ENCODE data around the gene ATP9B. TPM values are rescaled to one million over a fixed set of nuclear protein-coding genes. Genes with fewer than 3 reads are reported as not detected.
"Not testable (repeated sequence)": the region's sequence is repeated elsewhere in the genome, so short reads cannot be mapped to it uniquely, and the experiment has no call there.

ATP9B gene
- total RNA-seq, 1 experiment from 2014 or later: 17.8 TPM

DNA sequence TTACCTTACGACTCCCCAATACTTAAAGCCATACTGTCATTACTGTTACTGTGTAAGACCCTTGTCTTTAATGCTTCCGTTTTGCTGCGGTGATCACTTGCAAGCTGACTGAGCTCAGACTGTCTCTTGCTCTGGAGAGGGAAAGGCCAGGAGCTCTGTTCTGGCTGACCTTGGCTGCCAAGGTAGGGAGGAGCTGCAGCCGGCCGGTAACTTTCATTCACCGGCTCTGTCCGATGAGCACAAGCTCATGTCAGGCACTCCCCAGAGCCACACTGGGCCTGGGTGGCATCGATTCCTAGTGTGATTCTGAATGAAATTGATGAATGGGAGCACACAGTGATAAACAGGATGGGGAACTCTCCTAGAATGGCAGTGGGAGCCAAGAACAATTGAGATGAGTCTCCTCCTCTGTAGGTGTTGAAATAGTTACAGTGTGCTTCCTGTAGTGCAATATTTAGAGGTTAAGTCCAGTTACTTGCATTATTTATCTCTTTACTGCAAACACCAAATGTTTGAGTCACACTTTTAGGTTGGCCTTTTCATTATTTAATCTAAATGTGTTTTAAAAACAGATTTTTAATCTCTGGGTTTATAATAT lies 100.9 kb downstream of the ATP9B start:
- H3K9ac ChIP-seq (ENCODE audit: low read length): no peak overlapping the region
- TF ChIP-seq YY1 (IDR thresholded peaks at IDR 0.05; ENCODE audit: extremely low read depth, insufficient replicate concordance, low read depth, low read length): no peak
- TF ChIP-seq, protein P1, sequence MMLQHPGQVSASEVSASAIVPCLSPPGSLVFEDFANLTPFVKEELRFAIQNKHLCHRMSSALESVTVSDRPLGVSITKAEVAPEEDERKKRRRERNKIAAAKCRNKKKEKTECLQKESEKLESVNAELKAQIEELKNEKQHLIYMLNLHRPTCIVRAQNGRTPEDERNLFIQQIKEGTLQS (IDR thresholded peaks at IDR 0.05): no peak
- TF ChIP-seq SIN3A (IDR thresholded peaks at IDR 0.05; ENCODE audit: low read depth): no peak
- RAD21 ChIA-PET (ENCODE audit: low non-redundant PET in 1 of 2, low total read pairs in 2 of 2, uncharacterized antibody in 2 of 2, unreplicated experiment in 2 of 2): no interaction called here
- H3K27me3 ChIP-seq (ENCODE audit: insufficient read depth, low read length): no peaks in the 10 kb centered on the region
- H3K9me2 ChIP-seq (ENCODE audit: insufficient read depth): no peaks in the 10 kb centered on the region
- no peaks in the 10 kb centered on the region for H3K36me3 ChIP-seq (ENCODE audit: control insufficient read depth in 1 of 2, insufficient read depth in 2 of 2, low read length in 2 of 2)
- CTCF ChIA-PET: no interaction called here
- DNase-seq (ENCODE audit: low read depth, low spot score) (no peak), ATAC-seq (no peak)
- H3K27ac ChIP-seq (ENCODE audit: low read depth, low read length): no peak overlapping the region
- no peaks in the 10 kb centered on the region for H4K20me1 ChIP-seq (ENCODE audit: insufficient read depth)
- H3K9me3 ChIP-seq (ENCODE audit: control insufficient read depth in 1 of 2, insufficient read depth in 1 of 2, low read depth in 1 of 2, low read length in 2 of 2): no peaks in the 10 kb centered on the region
- no TSS peak for BruUV-seq (replicated peaks)
- POLR2A ChIA-PET: no interaction called here
- intact Hi-C loops (cut with micrococcal nuclease): no loop called here
- H3K4me3 ChIP-seq (replicated peaks in 1 of 2; ENCODE audit: low read depth in 1 of 2, low read length in 2 of 2): no peak overlapping the region
- H3K4me1 ChIP-seq (ENCODE audit: control insufficient read depth in 1 of 2, insufficient read depth in 2 of 2, low read length in 2 of 2): no peaks in the 10 kb centered on the region
- H3K4me2 ChIP-seq (ENCODE audit: low read length): no peak overlapping the region
- no peaks in the 10 kb centered on the region for H3K79me2 ChIP-seq (ENCODE audit: insufficient read depth, low read length)
- no peak overlapping the region for H2AFZ ChIP-seq (ENCODE audit: low read depth, low read length, poor library complexity, severe bottlenecking)

DNA sequence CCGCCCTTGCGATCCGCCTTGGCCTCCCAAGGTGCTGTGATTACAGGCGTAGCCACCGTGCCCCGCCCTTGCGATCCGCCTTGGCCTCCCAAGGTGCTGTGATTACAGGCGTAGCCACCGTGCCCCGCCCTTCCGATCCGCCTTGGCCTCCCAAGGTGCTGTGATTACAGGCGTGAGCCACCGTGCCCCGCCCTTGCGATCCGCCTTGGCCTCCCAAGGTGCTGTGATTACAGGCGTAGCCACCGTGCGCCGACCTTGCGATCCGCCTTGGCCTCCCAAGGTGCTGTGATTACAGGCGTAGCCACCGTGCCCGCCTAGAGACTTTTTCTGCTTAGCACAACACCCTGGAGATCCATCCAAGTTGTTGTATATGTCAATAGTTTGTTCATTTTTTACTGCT lies 103.1 kb downstream of the ATP9B start:
- H4K20me1 ChIP-seq (ENCODE audit: insufficient read depth); intact Hi-C loops (cut with micrococcal nuclease): not testable (repeated sequence)

More for the DNA sequence above, 103.1 kb downstream of the ATP9B start:
- H2AFZ ChIP-seq (ENCODE audit: low read depth, low read length, poor library complexity, severe bottlenecking); H3K9me2 ChIP-seq (ENCODE audit: insufficient read depth); H3K9ac ChIP-seq (ENCODE audit: low read length); H3K4me1 ChIP-seq (ENCODE audit: control insufficient read depth in 1 of 2, insufficient read depth in 2 of 2, low read length in 2 of 2); POLR2A ChIA-PET; CTCF ChIA-PET; H3K27ac ChIP-seq (ENCODE audit: low read depth, low read length); H3K4me2 ChIP-seq (ENCODE audit: low read length); H3K36me3 ChIP-seq (ENCODE audit: control insufficient read depth in 1 of 2, insufficient read depth in 2 of 2, low read length in 2 of 2); BruUV-seq (replicated peaks); H3K27me3 ChIP-seq (ENCODE audit: insufficient read depth, low read length); H3K9me3 ChIP-seq (ENCODE audit: control insufficient read depth in 1 of 2, insufficient read depth in 1 of 2, low read depth in 1 of 2, low read length in 2 of 2); RAD21 ChIA-PET (ENCODE audit: low non-redundant PET in 1 of 2, low total read pairs in 2 of 2, uncharacterized antibody in 2 of 2, unreplicated experiment in 2 of 2); DNase-seq (ENCODE audit: low read depth, low spot score); H3K4me3 ChIP-seq (replicated peaks in 1 of 2; ENCODE audit: low read depth in 1 of 2, low read length in 2 of 2); ATAC-seq; H3K79me2 ChIP-seq (ENCODE audit: insufficient read depth, low read length): not testable (repeated sequence)

Data from HCT116 (cell line).